GM19035 (cell line): ENCODE measurements around the gene TPPP.
"Not testable (repeated sequence)": the region's sequence is repeated elsewhere in the genome, so short reads cannot be mapped to it uniquely, and the experiment has no call there.

Experiments used
- ATAC-seq: cut with Tn5 transposase; IDR thresholded peaks from one replicate; pipeline ENCODE4 v1.9.1; 2021; ENCODE audit not compliant: unreplicated experiment

Gene TPPP

DNA sequence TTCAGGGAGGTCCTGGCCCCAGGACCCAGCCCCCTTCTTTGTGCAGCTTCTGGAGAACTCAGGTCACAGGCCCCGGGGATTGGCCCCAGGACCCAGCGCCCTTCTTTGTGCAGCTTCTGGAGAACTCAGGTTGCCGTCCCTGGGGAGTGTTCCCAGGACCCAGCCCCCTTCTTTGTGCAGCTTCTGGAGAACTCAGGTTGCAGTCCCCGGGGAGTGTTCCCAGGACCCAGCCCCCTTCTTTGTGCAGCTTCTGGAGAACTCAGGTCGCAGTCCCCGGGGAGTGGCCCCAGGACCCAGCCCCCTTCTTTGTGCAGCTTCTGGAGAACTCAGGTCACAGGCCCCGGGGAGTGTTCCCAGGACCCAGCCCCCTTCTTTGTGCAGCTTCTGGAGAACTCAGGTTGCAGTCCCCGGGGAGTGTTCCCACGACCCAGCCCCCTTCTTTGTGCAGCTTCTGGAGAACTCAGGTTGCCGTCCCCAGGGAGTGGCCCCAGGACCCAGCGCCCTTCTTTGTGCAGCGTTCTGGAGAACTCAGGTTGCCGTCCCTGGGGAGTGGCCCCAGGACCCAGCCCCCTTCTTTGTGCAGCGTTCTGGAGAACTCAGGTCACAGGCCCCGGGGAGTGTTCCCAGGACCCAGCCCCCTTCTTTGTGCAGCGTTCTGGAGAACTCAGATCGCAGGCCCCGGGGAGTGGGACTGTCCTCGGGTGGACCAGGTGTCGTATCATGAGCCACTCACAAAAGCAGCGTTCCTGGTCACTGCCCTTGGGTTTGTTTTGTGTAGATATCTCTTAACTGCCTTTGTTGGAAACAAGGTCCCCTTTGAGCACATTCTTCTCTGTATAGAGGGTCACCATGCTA is 64.6 kb downstream of the TPPP start:
- not testable (repeated sequence) for ATAC-seq

DNA sequence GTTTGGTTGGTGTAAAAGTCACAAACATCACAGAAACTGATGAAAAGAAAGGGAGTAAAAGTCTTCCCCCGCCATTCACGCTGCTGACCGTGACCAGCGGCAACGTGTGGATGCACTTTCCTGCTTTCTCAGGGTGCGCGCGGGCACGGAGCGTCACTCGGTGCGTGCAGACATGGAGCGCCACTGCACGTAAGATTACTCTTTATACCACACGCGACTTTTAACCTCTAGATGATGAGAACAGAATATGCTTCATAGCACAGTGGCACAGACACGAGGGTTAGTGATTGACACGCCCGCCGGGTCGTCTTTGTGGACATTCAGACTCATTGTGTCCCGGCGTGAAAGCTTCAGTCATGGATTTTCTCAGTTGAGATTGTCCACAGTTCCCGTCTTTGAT is 65.3 kb downstream of the TPPP start:
- no peak for ATAC-seq

DNA sequence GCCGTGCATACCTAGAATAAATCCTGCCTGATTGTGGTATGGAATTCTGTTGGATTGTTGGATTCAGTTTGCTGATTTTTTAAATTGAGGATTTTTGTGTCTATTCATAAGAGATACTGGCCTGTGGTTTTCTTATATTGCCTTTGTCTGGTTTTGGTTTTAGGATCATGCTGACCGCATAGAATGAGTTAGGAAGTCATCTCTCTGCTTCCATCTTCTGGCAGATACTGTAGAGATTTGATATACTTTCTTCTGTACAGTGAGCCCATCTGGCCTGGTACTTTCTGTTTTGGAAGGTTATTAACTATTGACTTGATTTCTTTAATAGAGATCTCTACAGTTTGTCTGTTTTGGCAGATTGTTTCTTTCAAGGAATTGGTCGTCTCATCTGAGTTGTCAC is 66.3 kb downstream of the TPPP start:
- no peak for ATAC-seq

DNA sequence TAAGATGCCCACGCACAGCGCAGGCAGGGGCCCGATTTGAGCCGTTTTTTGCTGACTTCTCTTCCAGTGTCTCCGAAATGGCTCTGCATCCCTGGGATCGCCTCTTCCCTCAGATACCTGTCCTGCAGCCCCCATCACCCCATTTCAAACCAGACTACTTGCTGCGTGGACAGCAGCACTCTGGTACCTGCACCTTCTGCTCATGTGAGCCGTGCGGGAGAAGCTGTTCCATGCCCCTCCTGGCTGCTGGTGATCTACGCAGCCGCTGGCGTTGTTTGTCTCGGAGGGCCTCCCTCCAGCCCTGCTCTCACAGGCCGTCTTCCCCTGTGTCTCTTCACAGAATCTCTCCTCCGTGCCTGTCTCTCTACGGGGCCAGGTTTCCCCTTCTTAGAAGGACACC is 67.6 kb downstream of the TPPP start:
- ATAC-seq = no peak

DNA sequence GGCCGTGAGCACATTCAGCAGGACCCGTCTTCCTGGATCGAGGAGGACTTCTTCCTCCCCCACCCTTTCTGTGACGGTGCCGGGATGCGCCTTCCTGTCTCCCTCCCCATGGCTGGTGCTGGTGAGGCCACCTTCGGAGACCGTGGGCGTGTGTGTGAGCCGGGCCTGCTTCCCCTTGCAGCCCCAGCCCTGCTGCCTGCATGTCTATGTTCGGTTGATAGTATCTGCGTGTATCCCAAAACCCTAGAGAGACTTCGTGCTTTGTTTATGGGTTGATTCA is 68.3 kb downstream of the TPPP start:
- no peak for ATAC-seq

DNA sequence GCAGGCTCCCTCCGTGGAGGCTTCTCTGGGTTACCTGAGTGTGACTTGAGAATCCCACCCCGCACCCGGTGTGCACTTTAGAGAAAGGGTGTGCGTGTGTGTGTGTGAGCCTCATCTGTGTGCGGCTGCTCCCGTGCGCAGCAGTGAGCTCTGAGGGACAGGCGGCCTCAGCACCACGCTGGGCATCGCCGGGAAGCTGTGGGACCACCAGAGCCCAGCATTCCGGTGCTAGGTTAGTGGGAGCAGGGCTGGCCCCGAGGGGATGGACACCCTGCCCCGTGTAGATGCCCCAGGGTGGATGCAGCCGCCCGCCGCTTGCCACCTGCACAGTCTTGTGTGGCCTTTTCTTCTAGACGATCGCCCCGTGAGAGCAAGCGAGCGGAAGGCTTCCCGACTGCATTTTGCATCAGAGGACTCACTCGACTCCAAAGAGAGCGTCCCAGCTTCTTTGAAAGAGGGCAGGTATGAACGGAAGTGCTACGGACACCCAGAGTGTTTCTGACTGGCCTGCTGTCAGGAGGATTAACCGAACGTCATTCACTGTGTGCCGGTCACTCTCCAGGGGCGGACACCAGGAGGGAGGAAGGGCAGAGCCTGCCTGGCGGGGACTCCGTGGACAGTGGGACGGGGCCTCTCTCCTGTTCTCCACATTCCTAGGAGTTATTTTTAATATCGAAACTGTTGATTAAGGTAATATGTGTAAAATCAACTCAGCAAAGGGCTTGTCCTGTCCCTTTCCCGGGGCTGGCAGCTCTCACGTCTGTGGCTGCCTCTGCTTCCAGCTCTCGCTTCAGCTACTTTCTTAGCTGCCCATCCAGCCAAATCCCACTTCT is 68.8 kb downstream of the TPPP start:
- ATAC-seq = no peak

DNA sequence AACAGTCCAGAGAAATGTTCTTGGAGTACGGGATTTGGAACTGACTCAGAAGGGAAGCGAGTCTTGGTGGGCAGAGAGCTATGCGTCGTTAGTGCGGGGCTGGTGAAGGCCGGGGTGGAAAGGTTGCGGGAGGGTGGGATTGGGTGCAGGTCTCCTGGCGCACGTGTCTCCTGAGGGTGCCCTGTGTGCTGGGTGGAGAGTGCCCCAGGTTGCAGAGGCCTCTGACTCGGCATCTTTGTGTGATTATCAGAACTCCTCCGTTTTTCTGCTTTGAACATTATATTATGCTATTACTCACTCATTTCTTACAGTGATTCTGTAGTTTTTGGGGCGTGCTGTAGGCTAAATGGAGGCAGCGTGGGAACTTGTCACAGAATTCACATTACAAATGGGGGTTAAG is 69.6 kb downstream of the TPPP start:
- ATAC-seq = no peak

DNA sequence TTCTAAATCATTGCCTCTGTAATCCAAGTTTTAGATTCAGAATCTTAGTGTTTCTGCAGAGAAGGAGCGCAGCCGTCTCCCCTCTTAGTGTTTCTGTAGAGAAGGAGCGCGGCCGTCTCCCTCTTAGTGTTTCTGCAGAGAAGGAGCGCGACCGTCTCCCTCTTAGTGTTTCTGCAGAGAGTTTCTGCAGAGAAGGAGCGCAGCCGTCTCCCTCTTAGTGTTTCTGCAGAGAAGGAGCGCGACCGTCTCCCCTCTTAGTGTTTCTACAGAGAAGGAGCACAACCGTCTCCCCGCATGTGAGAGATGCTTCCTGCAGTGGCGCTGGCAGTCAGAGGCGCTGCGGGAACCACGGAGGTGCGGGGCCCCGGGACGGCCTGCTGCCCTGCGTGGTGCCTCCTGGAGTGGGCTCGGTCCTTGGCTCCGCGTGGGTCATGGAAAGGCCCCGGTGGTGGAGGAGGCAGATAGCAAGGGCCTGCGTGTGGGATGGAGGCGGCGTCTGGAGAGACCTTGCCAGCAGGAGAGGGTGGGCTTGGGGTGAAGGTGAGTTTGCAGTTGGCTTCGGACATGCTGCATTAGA is 70.1 kb downstream of the TPPP start:
- no peak for ATAC-seq

DNA sequence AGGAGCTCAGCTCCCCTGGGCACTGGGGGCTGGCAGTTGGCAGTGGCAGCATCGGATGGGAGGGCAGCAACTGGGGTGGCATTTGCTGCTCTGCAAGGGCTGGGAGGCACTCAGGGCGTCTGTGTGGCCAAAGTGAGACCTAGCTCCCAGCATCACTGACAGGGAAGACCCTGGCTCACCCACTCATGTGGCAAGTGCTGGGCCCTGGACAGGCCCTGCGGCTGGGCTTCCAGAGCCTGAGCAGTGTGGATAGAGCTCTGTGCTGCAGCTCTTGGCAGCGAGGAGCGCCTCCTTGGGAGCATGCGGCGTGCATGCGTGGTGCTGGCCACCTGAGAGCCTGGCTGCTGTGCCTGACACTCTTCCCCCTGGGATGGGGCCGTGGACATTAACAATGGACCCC is 70.8 kb downstream of the TPPP start:
- ATAC-seq = no peak

DNA sequence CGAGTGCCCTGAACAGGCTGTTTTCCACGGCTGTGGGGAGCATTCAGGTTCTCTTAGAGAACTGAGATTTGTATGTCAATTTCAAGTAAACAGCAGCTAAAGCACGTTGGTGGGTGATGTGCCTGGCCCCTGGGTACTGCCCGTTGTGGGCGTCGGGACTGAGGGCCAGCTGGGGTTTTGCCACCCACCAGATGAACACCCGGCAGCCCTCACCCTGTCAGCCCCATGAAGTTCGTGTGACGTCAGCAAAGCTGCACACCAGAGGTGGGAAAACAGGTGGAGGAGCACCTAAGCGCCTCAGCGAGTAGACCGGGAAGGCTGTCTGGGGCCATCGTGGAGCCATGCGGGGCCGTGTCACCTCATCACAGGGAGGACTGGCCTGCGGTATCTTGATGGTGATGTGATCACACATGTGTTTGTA is 71.8 kb downstream of the TPPP start:
- ATAC-seq = no peak

DNA sequence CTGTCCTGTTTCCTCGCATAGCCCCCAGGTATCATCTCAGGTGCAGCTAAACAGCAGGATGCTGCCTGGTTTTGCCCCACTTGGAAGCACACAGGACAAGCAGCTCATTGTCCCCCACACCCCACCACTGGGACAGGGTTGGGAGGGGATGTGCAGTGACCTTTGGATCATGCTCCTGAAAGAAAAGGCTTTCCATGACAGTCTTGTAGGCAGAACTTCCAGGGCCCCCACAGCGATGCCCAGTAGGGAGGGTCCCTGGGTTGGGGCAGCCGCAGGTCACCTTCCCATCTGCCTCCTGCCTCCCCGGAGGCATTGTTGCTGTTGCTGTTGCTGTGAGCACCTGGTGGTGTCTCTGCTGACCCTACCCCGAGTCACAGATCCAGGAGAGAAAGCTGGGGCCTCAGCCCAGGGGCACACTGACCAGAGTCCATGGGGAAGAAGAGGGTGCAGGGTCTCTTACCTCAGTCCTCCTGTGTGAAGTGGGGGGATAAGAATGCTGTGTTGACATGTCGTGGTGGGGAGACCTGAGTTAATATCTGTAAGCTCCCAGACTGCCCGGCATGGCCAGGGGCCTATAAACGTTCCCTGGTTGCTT is 72.5 kb downstream of the TPPP start:
- ATAC-seq = no peak

DNA sequence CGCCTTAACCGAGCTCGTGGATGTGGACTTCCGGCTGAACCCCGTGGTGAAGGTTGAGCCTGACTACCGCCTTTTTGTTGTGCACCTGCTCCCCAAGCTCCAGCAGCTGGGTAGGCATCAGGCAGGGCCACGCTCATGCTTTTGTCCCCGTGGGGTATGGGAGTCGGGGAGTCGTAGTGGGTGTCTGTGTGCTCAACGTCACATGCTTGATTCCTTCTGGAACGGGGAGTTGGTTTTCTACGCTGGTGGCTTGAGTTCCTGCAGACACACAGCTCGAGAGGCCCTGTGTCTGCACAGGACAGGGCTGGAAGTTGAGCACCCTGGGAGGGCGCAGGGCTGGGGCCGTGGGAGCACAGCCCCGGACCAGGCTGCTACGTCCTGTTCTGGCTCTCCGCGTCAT is 73.0 kb downstream of the TPPP start:
- ATAC-seq = no peak

DNA sequence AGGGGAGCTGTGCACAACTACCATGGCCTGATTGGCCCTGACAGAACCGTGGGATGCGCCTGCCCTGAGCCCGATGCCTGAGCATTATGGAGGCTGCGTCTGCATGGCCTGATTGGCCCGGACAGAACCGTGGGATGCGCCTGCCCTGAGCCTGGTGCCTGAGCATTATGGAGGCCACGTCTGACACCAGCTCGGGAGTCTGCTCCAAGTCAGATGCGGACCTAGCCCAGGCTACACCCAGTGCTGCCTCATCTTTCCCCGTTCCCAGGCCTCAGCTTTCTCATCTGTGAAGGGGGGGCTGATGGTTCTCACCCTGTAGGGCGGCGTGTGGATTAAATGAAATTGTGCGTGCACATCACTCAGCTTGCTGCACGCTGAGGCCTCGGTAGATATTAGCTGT is 73.7 kb downstream of the TPPP start:
- ATAC-seq = no peak

DNA sequence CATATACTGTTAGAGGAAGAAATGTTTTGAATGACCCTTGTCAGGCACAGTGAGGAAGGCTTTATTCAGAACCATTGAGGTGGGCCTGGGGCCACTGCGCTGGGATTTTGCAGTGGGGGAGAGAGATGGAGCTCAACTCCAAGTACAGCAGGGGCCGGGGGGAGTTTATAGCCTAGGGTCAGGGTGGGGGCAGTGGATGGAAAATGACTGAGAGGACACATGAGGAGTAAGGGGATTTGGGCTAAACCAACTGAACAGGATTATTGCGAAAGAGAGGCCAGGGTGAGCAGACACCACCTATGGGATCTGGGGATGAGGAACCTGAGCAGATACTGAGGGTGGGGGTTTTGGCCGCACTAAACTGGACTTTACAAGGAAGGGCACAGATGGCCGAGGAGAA is 74.7 kb downstream of the TPPP start:
- ATAC-seq = no peak

DNA sequence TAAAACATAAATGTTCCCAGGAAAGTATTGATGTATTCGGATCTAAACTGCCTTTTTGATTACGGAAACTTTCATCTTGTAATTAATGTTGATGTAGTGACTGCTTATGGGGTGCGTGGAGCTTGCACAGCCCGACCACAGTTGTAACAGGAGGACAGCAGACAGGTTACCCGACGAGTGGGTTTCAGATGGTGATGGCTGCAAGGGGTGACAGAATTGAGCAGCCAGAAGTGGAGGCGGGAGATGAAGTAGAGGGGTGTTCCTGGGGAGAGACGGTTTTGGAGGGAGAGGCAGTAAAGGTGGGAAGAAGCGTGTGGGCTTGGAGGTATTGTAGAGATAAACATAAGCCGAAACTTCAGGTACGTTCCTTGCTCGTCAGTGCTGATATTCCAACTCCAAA is 75.3 kb downstream of the TPPP start:
- ATAC-seq = no peak

DNA sequence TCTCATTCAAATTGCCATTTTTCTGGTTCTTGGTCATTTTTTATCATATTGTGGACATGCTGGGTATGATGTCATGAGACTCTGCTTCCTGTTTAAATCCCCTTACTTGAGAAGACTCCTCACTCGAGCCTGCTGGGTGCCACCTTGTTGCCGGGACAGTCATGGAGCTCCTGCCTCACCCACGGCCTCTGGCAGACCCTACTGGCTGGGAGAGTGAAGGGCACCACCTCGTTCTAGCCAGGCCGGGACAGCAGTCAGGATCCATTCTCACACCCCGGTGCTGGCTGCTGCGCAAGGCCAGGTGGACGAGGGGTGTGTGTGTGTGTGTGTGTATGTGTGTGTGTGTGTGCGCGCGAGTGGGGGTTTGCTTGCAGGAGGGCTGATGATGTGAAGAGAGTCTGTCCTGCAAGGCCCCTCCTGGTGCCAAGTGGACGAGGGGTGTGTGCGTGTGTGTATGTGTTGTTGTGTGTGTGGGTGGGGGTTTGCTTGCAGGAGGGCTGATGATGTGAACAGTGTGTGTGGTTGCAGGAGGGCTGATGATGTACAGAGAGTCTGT is 76.6 kb downstream of the TPPP start:
- no peak for ATAC-seq

DNA sequence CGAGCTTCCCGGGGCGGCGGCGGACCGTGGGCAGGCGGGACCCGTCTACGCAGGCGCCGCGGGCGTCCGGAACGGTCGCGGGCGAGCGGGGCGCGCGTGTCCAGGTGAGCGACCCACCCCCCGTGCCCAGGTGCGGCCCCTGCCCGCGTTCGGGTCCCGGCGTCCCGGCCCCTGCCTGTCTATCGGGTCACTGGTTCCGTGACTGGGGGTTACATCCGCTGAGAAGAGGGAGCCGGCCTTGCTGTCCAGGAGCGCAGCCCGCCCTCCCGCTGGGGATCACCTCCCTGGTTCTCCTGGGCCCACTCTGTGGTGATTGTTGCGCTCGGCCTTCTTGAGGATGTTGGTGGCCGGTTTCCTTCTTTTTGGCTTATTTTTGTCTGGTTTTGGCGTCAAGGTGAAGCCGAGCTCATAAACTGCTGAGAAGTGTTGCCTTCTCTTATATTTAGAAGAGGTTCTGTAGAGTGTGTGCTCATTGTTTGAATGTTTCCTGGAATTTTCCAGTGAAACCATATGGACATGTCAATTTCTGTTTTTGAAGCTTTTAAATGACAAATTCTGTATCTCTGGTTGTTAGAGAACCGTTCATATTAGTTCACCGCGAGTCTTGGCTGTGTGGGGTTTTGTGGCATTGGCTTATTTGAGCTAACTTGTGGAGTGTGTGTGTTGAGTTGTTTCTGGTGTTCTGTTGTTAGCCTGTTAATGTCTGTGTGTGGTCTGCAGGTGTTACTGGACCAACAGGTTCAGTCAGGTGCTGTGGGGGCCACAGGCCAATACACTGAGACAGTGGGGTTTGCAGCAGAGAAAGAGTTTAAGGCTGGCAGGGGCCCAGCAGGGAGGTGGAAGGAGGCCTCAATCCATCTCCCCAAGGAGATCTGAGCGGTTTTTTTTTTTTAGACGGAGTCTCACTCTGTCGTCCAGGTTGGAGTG is 80.4 kb downstream of the TPPP start:
- peak; percentile 39 for ATAC-seq

DNA sequence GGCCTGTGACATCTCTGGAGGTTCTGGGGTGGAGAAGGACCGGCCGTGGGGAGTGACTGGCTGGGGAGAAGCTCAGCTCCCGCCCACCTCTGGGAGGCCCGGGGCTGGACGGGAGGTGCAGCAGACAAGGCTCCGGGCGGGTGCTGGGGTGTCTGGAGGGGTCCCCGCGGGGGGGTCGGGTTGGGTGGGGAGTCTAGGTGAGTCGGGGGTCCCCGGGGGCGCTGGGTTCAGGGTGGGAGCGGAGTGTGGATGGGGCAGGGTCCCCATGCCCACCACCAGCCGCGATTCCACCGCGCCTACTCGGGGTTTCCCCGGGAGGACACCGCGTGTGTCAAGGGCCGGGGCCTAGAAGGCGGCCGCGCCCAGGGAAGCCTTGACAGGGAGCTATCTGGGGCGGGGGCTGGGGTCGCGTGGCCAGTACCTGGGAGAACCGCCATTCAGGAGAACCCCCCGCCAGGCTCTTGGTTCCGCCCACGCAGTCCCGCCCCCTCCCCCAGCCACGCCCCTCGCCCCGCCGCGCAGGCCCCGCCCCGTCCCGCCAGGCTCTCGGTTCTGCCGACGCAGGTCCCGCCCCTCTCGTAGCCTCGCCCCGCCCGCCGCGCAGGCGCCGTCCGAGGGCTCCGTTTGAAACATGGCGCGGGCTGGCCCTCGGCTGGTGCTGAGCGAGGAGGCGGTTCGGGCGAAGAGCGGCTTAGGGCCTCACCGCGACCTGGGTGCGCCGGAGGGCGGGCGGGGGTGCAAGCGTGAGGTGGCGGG is 81.2 kb downstream of the TPPP start, which contains the start of gene CEP72:
CEP72 (plus strand) TSS at position 610 of the 756 bp plus-strand sequence; CDS start at position 632, 22 bp downstream.
- peak; percentile 79 for ATAC-seq
